GM12878 (cell line): ENCODE data around the gene TADA3. TPM values are rescaled to one million over a fixed set of nuclear protein-coding genes. Genes with fewer than 3 reads are reported as not detected.

ENCODE experiments used
- ATAC-seq: fragments of 200-7000 bp; cut with Tn5 transposase; 3 replicates; pipeline ENCODE4 v1.9.1; 2020; ENCODE audit warnings: mild to moderate bottlenecking, moderate library complexity
- BruUV-seq: library from RNA; stranded (reverse); fragments of 400-500 nt; replicated peaks from 2 replicates; lab custom pipeline; 2021; lab: Mats Ljungman, UMichigan
- CTCF ChIA-PET: fragments of 300-600 bp; sonication (Branson Sonifier 250); formaldehyde crosslinking; extraction: SDS; loops from one replicate; lab custom pipeline; 2021; ENCODE audit warnings: inconsistent platforms; lab: Yijun Ruan, JAX
- POLR2A ChIA-PET: fragments of 350-600 bp; formaldehyde crosslinking; extraction: SDS; loops from one replicate; lab custom pipeline; 2021; ENCODE audit warnings: inconsistent platforms; lab: Charles Lee
- RAD21 ChIA-PET: fragments of 300-600 bp; sonication (Branson Sonifier 250); formaldehyde crosslinking; loops from one replicate; lab custom pipeline; 2023; ENCODE audit warnings: antibody characterized with exemption; ENCODE audit not compliant: unreplicated experiment; lab: Charles Lee
- SMC1A ChIA-PET: fragments of 300-600 bp; sonication (Branson Sonifier 250); formaldehyde crosslinking; loops from one replicate; lab custom pipeline; 2023; ENCODE audit not compliant: unreplicated experiment, uncharacterized antibody; lab: Charles Lee
- DNase-seq: peaks from one replicate; pipeline ENCODE4 v3.0.0-alpha.2; 2011; ENCODE audit warnings: low read depth, low spot score
- FAIRE-seq: peaks from 3 replicates; lab custom pipeline; 2011; peaks lifted over from hg19 to GRCh38; lab: Jason Lieb, UNC
- H2AFZ ChIP-seq: 2 replicates; pipeline ENCODE4 v1.6.0; 2011; ENCODE audit warnings: low read depth, low read length, control low read depth; ENCODE audit not compliant: control insufficient read depth
- H3K27ac ChIP-seq: 2 replicates; pipeline ENCODE4 v1.5.1; 2011; ENCODE audit warnings: control low read depth; ENCODE audit not compliant: control insufficient read depth, insufficient read depth
- H3K27me3 ChIP-seq, 2 experiments: replicated peaks in 1 of 2; 2 replicates each; pipeline versions ENCODE4 v1.6.0 to v1.6.1; 2011; ENCODE audit warnings: low read length in 1 of 2; ENCODE audit not compliant: control insufficient read depth in 2 of 2, insufficient read depth in 2 of 2
- H3K36me3 ChIP-seq, 2 experiments: 2 replicates each; pipeline ENCODE4 v1.5.1; 2011; ENCODE audit warnings: low read length in 1 of 2; ENCODE audit not compliant: control insufficient read depth in 2 of 2, insufficient read depth in 2 of 2
- H3K4me1 ChIP-seq: 2 replicates; pipeline ENCODE4 v1.6.1; 2011; ENCODE audit warnings: mild to moderate bottlenecking, low read length, moderate library complexity, mixed read lengths; ENCODE audit not compliant: control insufficient read depth, insufficient read depth
- H3K4me2 ChIP-seq: 2 replicates; pipeline ENCODE4 v1.6.0; 2011; ENCODE audit warnings: control low read depth; ENCODE audit not compliant: control insufficient read depth, insufficient read depth
- H3K4me3 ChIP-seq: fragments of 200-600 bp; sonication (generic); 2 replicates; pipeline ENCODE4 v1.5.1; 2016
- H3K79me2 ChIP-seq: 2 replicates; pipeline ENCODE4 v1.6.0; 2011; ENCODE audit warnings: low read length; ENCODE audit not compliant: control insufficient read depth, insufficient read depth
- H3K9ac ChIP-seq: 2 replicates; pipeline ENCODE4 v1.8.0; 2011; ENCODE audit warnings: low read length, control low read depth, mixed read lengths; ENCODE audit not compliant: control insufficient read depth, insufficient read depth
- H3K9me3 ChIP-seq: replicated peaks from 3 replicates; pipeline ENCODE4 v1.5.1; 2011; ENCODE audit warnings: mild to moderate bottlenecking, low read length; ENCODE audit not compliant: control insufficient read depth, insufficient read depth
- H4K20me1 ChIP-seq: 2 replicates; pipeline ENCODE4 v1.6.0; 2011; ENCODE audit not compliant: control insufficient read depth, insufficient read depth
- BRCA1 ChIP-seq: IDR thresholded peaks from 2 replicates; pipeline ENCODE4 v1.6.1; 2011; ENCODE audit warnings: low read depth, low read length, improper control_type of control experiment
- CBFB ChIP-seq: IDR thresholded peaks from 2 replicates; pipeline ENCODE4 v1.6.1; 2016; ENCODE audit warnings: antibody characterized with exemption, low read depth
- CBX3 ChIP-seq: fragments of 200-600 bp; sonication (generic); IDR thresholded peaks from 2 replicates; pipeline ENCODE4 v1.6.1; 2016; ENCODE audit warnings: low read depth, borderline replicate concordance
- DPF2 ChIP-seq: fragments of 450-650 bp; IDR thresholded peaks from 2 replicates; pipeline ENCODE4 v1.6.1; 2017; ENCODE audit warnings: mild to moderate bottlenecking
- GATAD2B ChIP-seq: fragments of 450-650 bp; conservative IDR thresholded peaks from 2 replicates; pipeline ENCODE4 v1.6.1; 2017; ENCODE audit warnings: low read depth, mild to moderate bottlenecking, moderate library complexity
- IRF4 ChIP-seq: IDR thresholded peaks from 2 replicates; pipeline ENCODE4 v1.6.1; 2011; ENCODE audit warnings: low read depth, low read length
- MEF2B ChIP-seq: fragments of 450-650 bp; IDR thresholded peaks from 2 replicates; pipeline ENCODE4 v1.6.1; 2018; ENCODE audit warnings: mild to moderate bottlenecking, moderate library complexity; ENCODE audit not compliant: partially characterized antibody, poor library complexity, severe bottlenecking
- MYC ChIP-seq: IDR thresholded peaks from 2 replicates; pipeline ENCODE4 v1.6.1; 2011; ENCODE audit warnings: mild to moderate bottlenecking, low read length, moderate library complexity, inconsistent platforms; ENCODE audit not compliant: insufficient read depth, insufficient replicate concordance, insufficient read length, severe bottlenecking
- NR2C1 ChIP-seq: fragments of 450-650 bp; IDR thresholded peaks from 2 replicates; pipeline ENCODE4 v1.6.1; 2017; ENCODE audit warnings: antibody characterized with exemption, mild to moderate bottlenecking, moderate library complexity
- POLR2A ChIP-seq: IDR thresholded peaks from 2 replicates; pipeline ENCODE4 v1.6.1; 2011; ENCODE audit warnings: low read depth, mild to moderate bottlenecking, low read length
- POLR2AphosphoS5 ChIP-seq: IDR thresholded peaks from 2 replicates; pipeline ENCODE4 v1.6.1; 2011; ENCODE audit warnings: mild to moderate bottlenecking, low read length, inconsistent platforms
- SMAD1 ChIP-seq: fragments of 450-650 bp; IDR thresholded peaks from 2 replicates; pipeline ENCODE4 v1.6.1; 2018; ENCODE audit warnings: mild to moderate bottlenecking, low read depth; ENCODE audit not compliant: partially characterized antibody
- TARDBP ChIP-seq: IDR thresholded peaks from 2 replicates; pipeline ENCODE4 v1.6.1; 2016; ENCODE audit warnings: borderline replicate concordance
- ZNF384 ChIP-seq: IDR thresholded peaks from 2 replicates; pipeline ENCODE4 v1.6.1; 2012; ENCODE audit warnings: low read depth, mild to moderate bottlenecking, low read length, improper control_type of control experiment, borderline replicate concordance
- ZSCAN29 ChIP-seq: fragments of 450-650 bp; IDR thresholded peaks from 2 replicates; pipeline ENCODE4 v1.6.1; 2017; ENCODE audit warnings: mild to moderate bottlenecking, moderate library complexity
- WGBS: methylation state at CpG from one replicate; pipeline ENCODE4 v1.1.6; 2016; ENCODE audit warnings: low lambda C conversion rate; ENCODE audit not compliant: insufficient replicate concordance, insufficient coverage; ENCODE audit errors: missing lambda C conversion rate; 5-methylcytosine and 5-hydroxymethylcytosine counted together
- in situ Hi-C: fragments of 300-500 bp; cut with MboI; formaldehyde crosslinking; loops from 9 replicates; pipeline ENCODE4 v1.14.3; 2018; ENCODE audit warnings: mixed read lengths
- intact Hi-C: fragments of 100-400 bp; cut with micrococcal nuclease; formaldehyde crosslinking; loops from one replicate; pipeline ENCODE4 v1.14.2; 2022; ENCODE audit not compliant: unreplicated experiment
- polyA plus RNA-seq, 11 experiments: library from polyadenylated mRNA; depleted of rRNA in 4 of 11; unstranded in 6 of 11; stranded (reverse) in 5 of 11; fragments of >200 nt; fragmentation: Nextera tagmentation in 4 of 11; fragmentation: Illumina TruSeq in 1 of 11; extraction: Ambion mirVana in 4 of 11; extraction: Trizol in 1 of 11; gene quantifications; 1 replicate in 1 of 11; 2 replicates in 10 of 11; pipeline versions ENCODE4 v1.2.1 to v1.2.3, GENCODE V29; 2011 to 2016; ENCODE audit warnings: inconsistent platforms in 2 of 11, missing spikeins in 2 of 11, low read depth in 1 of 11
- total RNA-seq, 4 experiments: library from RNA; depleted of rRNA in 3 of 4; stranded (reverse); fragments of >200 nt in 3 of 4; fragmentation: Illumina TruSeq in 1 of 4; extraction: Trizol in 1 of 4; gene quantifications; 2 replicates each; pipeline versions ENCODE4 v1.2.1 to v1.2.3, GENCODE V29; 2013 to 2021
- TF ChIP-seq, protein P1 (sequence below): IDR thresholded peaks from 2 replicates; pipeline ENCODE4 v1.6.1; 2012; ENCODE audit warnings: low read length, inconsistent platforms
- TF ChIP-seq, protein P2 (sequence below): IDR thresholded peaks from 2 replicates; pipeline ENCODE4 v1.6.1; 2012; ENCODE audit warnings: low read depth, low read length, improper control_type of control experiment

TADA3 gene
- total and polyA plus RNA-seq, 10 of the 15 experiments (the other 5 are each of a cell fraction or from before 2014, with no cell fraction given): 2.6 to 71.2 (median 51.0) TPM

DNA sequence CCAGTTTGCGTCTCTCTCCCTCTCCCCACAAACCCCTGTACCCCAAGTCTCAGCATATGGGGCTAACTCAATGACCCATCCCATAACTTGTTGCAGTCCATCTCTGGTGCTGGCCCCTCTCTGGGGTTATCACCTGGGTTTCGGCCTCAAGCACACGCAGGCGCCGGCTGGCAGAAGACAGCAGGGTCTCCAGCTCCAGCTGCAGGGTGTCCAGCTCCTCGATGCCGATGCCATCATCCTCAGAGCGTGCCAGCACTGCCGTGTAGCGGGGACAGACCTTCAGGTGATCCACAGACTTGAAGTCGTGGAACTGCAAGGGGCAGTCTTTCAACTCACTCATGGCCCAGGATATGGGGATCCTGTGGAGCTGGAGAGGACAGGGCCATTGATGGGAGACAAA, 1.1 kb downstream of the TADA3 start:
- over 99% methylated on average over 11 of the region's 11 CpGs for WGBS
- FAIRE-seq (no peak), ATAC-seq (no peak), DNase-seq (no peak)
- Histone ChIP-seq H2AFZ (no peak overlapping the region), H3K4me3 (peak overlapping the region; percentile 89), H3K27me3 (no peaks in the 10 kb centered on the region), H4K20me1 (no peaks in the 10 kb centered on the region), H3K79me2 (peaks cover 53% of the 10 kb centered on the region), H3K4me2 (peak overlapping the region; percentile 78), H3K4me1 (peaks cover 14% of the 10 kb centered on the region), H3K27ac (peak overlapping the region; percentile 99), H3K36me3 (peaks cover 6 to 9% of the 10 kb centered on the region in 2 experiments; a peak in 3 of 4 replicates), H3K9ac (peak overlapping the region; percentile 97)
- in situ Hi-C loops: no loop called here
- BruUV-seq: no TSS peak
- ChIA-PET POLR2A (interaction anchor here (0.5 to 1.5 kb wide), 5 partner anchors 9 to 429 kb away, joined by 3 to 8 read pairs (median 4); no protein-coding TSS in a partner anchor), SMC1A (interaction anchor here (0.7 to 1.8 kb wide), 4 partner anchors 9 to 71 kb away, joined by 3 to 8 read pairs (median 4); partner anchors contain the start of gene OGG1), RAD21 (no interaction called here), CTCF (interaction anchor here (1.1 to 3.3 kb wide), 4 partner anchors 10 to 142 kb away, joined by 3 to 15 read pairs (median 6); partner anchors contain the start of gene CRELD1)
- no peak for TF ChIP-seq CBFB
- TF ChIP-seq BRCA1: no peak
- 0 out of 2 replicates have a peak, but pooled peaks have one; percentile 23 for TF ChIP-seq POLR2A
- TF ChIP-seq, all 136 proteins: peak for 1
- intact Hi-C loops: loop anchor here (5.0 kb wide), 3 partner anchors 59 to 141 kb away; partner anchors contain the start of genes BRPF1 and CRELD1
- H3K9me3 ChIP-seq: no peaks in the 10 kb centered on the region

DNA sequence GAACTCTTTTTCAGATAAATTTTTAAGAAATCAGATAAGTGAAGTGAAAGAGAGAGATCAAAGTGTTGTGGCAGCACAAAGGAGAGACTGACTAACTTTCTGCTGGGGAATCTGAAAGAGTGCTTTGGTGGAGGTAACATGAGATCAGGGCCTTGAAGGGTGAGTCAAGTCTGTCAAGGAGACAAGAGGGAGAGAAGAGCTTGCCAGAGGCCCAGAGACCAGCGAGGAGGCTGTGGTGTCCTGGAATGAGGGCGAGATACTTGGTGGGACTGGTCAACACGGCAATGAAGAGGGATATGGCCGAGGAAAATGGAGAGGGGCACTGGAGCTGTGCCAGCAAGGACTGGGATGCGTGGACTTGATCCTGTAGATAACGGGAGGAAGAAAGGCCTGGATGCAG, 4.6 kb downstream of the TADA3 start:
- DNase-seq (no peak), FAIRE-seq (no peak), ATAC-seq (no peak)
- no peak overlapping the region for H3K9ac ChIP-seq
- no peaks in the 10 kb centered on the region for H4K20me1 ChIP-seq
- peaks cover 7% of the 10 kb centered on the region for H3K4me1 ChIP-seq
- no peaks in the 10 kb centered on the region for H3K27me3 ChIP-seq
- SMC1A ChIA-PET: no interaction called here
- peaks cover 20% of the 10 kb centered on the region for H3K79me2 ChIP-seq
- no peak overlapping the region for H3K4me3 ChIP-seq
- RAD21 ChIA-PET: no interaction called here
- H3K4me2 ChIP-seq: no peak overlapping the region
- CTCF ChIA-PET: interaction anchor here (0.6 to 1.0 kb wide), 2 partner anchors 20 to 380 kb away, joined by 3 read pairs; no protein-coding TSS in a partner anchor
- H2AFZ ChIP-seq: no peak overlapping the region
- BruUV-seq: no TSS peak
- in situ Hi-C loops (no loop called here), intact Hi-C loops (no loop called here)
- peaks cover 8 to 10% of the 10 kb centered on the region in 2 experiments; a peak in 3 of 4 replicates for H3K36me3 ChIP-seq
- no peak overlapping the region for H3K27ac ChIP-seq
- 92% methylated on average over 6 of the region's 6 CpGs for WGBS
- no peaks in the 10 kb centered on the region for H3K9me3 ChIP-seq
- POLR2A ChIA-PET: interaction anchor here (1.5 kb wide), 1 partner anchor 88 kb away, joined by 3 read pairs; no protein-coding TSS in a partner anchor
- no peak for TF ChIP-seq SMAD1
- no peak for TF ChIP-seq MEF2B
- TF ChIP-seq POLR2AphosphoS5: no peak
- no peak for TF ChIP-seq CBX3
- TF ChIP-seq GATAD2B: no peak
- TF ChIP-seq, protein P1, sequence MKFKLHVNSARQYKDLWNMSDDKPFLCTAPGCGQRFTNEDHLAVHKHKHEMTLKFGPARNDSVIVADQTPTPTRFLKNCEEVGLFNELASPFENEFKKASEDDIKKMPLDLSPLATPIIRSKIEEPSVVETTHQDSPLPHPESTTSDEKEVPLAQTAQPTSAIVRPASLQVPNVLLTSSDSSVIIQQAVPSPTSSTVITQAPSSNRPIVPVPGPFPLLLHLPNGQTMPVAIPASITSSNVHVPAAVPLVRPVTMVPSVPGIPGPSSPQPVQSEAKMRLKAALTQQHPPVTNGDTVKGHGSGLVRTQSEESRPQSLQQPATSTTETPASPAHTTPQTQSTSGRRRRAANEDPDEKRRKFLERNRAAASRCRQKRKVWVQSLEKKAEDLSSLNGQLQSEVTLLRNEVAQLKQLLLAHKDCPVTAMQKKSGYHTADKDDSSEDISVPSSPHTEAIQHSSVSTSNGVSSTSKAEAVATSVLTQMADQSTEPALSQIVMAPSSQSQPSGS: no peak
- no peak for TF ChIP-seq DPF2
- no peak for TF ChIP-seq MYC
- TF ChIP-seq NR2C1: no peak
- TF ChIP-seq ZSCAN29: no peak
- TF ChIP-seq IRF4: no peak
- TF ChIP-seq TARDBP: no peak
- TF ChIP-seq, protein P2, sequence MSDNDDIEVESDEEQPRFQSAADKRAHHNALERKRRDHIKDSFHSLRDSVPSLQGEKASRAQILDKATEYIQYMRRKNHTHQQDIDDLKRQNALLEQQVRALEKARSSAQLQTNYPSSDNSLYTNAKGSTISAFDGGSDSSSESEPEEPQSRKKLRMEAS: no peak
- TF ChIP-seq ZNF384: no peak
